Stimulated activated CD8-positive, alpha-beta memory T cell treated with anti-CD3 and anti-CD28 coated beads, Interleukin-4, amount 100 ng/mL, for 4 hours (primary cell): ENCODE measurements around the gene CCDC92.

ENCODE experiments used
- DNase-seq, 2 donors: peaks; one replicate each; pipeline ENCODE4 v3.0.0-alpha.2; 2020; ENCODE audit warnings: low read depth in 2 of 2, low spot score in 1 of 2

CCDC92 gene

DNA sequence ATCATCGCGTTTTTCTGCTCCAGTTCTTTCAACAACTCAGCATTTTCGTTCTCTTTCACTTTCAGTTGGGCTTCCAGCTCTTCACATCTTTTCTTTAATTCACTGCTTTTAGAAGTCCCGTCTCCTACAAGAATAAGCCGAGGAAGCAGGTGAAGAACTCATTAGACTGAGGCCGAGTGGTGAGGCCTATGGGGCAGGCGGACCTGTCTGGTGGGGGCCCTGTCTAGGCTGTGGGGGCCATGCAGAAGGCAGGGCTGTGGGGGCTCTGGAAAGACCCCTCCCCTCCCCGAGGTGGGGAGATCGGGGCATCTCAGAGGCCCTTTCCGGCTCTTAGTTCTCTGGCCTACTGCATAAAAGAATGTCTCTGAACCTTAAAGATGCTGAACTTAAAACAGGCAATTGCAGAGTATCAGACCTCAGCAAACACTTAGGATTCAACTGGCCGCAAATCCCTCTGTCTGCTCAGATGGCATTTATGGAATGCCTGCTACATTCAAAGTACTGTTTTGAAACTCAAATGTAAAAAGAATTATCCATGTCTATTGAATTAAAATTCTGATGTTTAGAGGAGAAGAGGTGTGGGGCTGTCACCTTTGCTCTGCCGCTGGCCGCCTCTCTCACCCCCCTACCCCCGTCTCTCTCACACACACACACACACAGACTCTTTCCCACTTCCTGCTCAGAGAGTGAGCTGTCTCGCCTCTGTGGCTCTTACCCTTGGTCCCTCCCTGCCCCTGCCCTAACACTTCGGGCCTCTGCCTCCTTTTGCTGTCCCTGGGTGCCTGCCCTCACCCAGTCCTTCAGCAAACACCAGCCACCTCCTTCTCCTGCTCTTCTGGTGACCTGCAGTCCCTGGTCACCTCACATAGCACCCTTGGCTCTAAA, 34.7 kb downstream of the CCDC92 start:
- DNase-seq = peak; percentile 19 to 32

DNA sequence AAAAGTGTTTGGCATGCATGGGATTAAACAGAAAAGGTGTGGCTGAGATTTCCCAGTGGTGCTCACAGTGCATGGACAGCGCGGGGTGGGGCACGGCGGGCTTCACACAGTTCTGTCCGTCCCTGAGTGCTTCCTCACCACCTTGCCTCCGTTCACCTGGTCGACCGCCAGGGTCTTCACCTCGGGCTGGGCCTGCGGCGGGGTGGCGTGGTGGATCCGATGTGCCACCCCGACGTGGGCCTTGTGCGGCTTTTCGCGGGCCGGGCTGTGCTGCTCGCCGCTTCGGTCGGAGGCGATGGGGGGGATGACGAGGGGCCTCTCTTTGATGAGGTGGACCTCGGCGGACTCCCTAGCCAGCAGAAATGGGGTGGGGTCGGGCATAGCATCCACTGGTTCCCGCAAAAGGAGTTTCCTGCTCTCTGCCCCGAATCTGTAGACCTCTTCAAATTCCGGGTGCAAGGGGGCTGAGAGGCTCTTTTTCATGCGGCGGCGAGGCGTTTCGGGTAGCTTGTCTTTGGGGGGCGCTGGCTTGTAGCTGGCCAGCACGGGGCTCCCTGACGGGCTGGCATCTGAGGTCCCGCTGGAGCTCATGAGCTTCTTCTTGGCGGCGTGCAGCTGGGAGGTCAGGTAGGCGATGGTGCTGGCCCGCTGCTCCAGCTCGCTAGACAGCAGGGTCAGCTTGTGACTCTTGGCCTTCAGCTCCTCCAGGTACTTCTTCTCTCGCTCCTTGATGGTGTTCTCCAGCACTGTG, 35.5 kb downstream of the CCDC92 start:
- DNase-seq = no peak

DNA sequence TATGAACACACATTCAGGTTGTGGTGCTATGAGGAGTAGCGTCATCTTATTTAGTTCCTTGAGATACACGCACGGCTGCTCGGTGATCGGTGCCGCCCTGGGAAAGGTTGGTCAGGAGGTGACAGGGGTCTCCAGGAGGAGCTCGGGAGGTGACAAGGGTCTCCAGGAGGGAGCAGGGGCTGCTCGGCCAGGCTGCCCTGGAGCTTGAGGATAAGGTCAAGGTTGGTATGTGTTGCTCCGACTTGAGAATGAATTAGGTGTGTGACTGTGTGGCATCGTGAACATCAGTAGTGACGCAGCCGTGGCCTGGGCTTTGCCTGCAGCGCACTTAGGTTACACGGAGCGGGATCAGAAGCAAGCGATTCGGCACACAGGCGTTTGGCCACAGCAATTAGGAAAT, 36.2 kb downstream of the CCDC92 start:
- no peak for DNase-seq

DNA sequence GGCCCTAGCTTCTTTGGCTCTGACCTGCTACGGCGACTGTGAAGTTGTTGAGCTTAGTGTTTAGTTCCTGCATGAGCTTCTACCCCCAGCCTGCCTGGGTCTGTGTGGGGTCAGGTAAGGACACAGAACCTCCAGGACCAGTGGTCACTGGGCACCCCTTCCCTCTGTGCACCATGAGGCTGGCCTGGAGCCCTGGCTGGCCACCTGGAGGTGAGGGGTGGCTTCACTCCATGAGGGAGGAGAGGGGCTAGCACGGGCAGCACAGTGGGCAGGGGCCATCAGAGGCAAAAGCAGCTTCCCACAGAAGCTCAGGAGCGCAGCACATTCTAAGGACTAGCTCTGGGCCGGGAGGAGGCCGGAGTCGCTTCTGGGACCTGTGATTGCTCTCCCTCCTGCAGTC, 36.7 kb downstream of the CCDC92 start:
- DNase-seq = no peak

- no peak for DNase-seq
Measured at GRCh38 chr12:123934829-123935228, 37.8 kb downstream of the CCDC92 start.

DNA sequence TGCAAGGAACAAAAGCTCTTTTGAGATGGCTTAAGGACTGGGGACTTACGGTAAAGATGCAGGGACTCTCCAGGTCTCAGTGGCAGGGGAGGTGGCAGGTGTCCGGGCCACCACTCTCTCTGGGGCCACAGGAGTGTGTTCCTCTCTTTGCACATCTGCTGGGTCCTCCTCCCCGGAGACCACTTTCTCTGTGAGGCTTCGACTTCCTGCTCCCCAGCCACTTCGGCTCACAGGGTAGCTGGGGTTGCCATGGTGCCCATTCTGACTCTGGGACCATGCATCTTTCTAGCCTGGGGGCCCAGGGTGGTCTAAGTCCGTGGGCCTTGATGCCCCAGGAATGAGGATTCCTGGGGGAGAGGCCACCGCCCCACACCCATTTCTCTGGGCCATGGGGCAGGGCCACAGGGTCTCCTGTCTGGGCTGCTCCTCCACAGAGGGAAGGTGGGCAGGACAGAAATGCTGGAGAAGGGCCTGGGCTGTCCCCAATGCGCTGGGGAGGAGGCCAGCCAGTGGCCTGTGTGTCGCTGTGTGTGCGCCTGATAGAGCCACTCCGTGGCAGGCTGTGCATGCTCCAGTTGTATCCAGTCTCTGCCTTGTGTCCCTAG, 38.5 kb downstream of the CCDC92 start:
- no peak for DNase-seq

DNA sequence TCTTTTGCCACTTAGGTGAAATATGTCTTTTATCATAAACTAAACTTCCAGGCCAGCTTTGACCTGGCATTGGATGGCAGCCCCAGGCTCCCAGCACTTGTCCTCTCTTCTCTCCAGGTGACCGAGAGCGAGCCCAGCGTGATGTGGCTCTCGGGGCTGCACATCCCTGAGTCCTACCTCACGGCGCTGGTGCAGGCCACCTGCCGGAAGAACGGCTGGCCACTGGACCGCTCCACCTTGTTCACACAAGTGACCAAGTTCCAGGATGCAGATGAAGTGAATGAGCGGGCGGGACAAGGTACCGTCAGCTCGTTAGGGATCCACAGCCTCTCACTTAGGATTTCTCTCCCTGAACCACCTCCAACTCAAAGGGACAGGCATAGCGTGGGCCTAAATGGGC, 39.4 kb downstream of the CCDC92 start:
- DNase-seq = no peak

- DNase-seq = peak in 1 of 2 donors; percentile 11
Measured at GRCh38 chr12:123931686-123932321, 40.8 kb downstream of the CCDC92 start.

GRCh38 chr12:123929946-123930583, 42.6 kb downstream of the CCDC92 start:
- no peak for DNase-seq

DNA sequence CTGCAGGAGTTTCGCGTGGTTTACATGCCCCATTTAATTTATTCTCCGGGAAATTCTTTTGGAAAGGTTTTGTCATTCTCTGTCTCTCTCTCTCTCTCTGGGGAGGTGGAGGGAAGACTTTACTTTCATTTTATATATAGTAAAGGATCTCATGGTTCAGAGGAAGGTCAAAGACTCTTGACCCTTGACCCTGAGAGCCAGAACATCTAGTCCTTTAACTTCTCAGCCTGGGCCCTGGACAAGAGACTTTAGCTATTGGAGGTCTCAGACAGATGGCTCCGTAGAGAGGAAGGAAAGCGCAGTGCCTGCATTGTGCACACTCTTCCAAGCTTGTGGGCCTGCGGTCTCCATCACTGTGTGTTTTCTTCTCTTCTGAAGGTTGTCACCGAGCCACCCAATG, 43.7 kb downstream of the CCDC92 start:
- DNase-seq = no peak

DNA sequence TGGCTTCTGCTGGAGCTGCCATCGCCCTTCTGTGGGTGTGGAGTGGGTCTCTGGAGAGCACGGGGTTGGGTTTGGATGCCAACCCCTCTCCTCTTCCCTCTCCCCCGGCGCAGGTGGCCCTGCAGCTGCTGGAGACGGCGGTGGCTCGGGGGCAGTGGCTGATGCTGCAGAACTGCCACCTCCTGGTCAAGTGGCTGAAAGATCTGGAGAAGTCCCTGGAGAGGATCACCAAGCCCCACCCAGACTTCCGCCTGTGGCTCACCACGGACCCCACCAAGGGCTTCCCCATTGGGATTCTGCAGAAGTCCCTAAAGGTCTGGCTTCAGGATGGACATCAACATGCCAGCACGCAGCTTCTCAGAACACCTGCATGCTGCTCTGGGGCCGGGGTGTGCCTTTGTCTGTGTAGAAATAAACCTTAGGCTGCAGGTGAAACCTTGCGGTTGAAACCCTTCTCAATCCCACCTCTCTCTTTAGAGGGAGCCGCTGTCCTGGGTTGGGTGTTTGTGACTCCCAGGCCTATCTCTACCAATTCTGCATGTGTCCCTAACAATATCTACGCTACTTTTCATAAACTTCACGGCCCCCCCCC, 44.3 kb downstream of the CCDC92 start:
- DNase-seq = no peak

GRCh38 chr12:123924539-123924938, 48.1 kb downstream of the CCDC92 start:
- DNase-seq = no peak

DNA sequence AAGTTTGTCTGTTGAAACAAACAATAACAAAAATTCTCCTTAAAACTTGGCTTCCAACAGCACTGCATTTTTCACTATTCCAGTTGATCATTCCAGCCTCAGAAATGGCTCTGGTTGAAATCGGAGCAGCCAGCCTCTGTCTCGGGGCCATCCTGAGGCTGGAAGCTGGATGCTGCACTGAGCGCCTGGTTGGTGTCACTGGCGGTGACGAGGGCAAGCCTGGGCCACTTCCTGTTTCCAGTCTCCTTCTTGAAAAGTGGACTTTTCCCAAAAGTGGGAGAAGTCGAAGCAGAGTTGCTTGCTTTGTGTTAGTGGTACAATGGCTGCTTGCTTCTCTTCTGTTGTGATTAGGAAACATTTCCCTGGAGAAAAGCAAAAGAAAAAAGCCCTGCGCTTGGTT, 48.7 kb downstream of the CCDC92 start:
- no peak for DNase-seq

- DNase-seq = no peak
Measured at GRCh38 chr12:123923038-123923437, 49.6 kb downstream of the CCDC92 start.

DNA sequence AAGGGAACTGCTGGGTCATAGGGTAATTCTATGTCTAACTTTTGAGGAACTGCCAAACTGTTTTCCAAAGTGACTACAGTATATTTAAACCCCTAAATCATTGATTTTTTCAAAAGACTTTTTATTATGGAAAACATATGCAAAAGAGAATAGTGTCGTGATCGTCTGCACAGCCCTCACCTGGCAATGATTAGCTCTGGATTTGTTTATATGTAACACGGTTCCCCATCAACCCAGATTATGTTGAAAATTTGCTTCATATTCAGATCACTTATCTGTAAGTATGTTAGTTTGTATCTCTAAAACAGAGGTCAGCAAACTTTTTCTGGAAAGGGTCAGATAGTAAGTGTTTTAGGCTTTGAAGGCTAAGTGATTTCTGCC, 52.7 kb downstream of the CCDC92 start:
- no peak for DNase-seq

DNA sequence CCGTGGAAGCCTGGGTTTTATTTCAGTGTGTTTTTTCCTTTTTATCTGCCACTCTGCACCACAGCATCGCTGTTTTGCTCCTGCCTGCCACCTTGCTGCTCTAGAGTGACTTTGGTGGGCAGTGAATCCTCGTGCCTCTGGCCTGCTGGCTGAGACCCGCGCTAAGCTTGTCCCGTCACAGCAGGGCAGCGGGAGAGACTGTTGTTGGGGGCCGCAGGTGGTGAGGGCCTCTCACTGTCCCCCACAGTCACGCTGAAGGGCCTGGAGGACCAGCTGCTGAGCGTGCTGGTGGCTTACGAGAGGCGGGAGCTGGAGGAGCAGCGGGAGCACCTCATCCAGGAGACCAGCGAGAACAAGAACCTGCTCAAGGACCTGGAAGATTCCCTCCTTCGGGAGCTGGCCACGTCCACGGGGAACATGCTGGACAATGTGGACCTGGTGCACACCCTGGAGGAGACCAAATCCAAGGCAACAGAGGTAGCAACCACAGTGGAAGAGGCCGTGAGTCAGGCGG, 55.2 kb downstream of the CCDC92 start:
- DNase-seq = no peak

DNA sequence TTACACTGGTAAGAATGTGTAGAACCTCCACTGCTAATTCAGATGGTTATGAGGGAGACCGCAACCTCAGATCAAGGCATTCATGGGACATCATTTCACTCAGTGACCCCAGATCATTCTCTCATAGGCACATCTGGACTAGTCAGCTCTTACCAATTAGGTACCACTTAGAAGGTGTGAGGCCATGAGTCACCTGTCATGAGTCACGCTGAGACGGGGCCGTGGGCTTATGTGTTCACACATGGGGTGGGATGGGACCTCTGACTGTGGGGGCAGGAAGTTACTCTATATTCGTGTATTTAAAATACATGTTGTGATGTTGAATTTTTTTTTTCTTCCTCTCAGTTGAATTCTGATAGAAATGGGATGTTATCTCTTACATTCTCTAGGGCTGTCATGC, 55.9 kb downstream of the CCDC92 start:
- DNase-seq = peak; percentile 35 to 71

DNA sequence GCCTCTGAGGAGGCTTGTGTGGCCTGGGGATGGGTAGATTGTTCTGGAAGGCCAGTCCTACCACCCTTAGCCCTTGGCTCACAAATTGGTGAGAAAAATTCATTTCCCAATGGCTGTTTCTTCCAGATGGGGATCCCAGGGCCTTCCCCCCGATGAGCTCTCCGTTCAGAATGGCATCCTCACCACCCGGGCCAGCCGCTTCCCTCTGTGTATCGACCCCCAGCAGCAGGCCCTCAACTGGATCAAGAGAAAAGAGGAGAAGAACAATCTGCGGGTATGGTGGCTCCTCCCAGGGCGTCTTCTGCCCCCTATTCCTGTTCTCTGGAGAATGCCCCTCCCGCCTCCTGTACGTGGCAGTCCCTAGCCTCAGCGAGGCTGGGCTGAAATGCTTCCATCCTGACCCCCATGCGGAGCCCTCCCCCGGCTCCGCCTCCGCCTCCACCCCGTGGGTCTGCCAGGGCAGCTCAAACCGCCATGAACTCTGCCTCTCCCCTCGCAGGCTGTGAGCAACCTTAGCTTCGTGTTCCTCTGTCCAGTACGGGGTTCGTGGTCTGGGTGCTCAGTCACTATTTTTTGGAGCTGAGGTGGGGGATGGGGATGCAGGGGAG, 57.8 kb downstream of the CCDC92 start:
- no peak for DNase-seq

GRCh38 chr12:123912415-123913380, 59.9 kb downstream of the CCDC92 start:
- no peak for DNase-seq
